Adrenal gland (tissue), 12 donors: ENCODE measurements around the gene VAMP8. TPM values are rescaled to one million over a fixed set of nuclear protein-coding genes. Genes with fewer than 3 reads are reported as not detected.
"Not testable (repeated sequence)": the region's sequence is repeated elsewhere in the genome, so short reads cannot be mapped to it uniquely, and the experiment has no call there.

Source experiments
- DNase-seq, 7 donors: peaks; one replicate each; pipeline ENCODE4 v3.0.0-alpha.2; 2019 to 2020
- H3K27ac ChIP-seq, 5 donors: fragments of 200-600 bp; sonication (generic) in 4 of 5; 1 replicate in 3 of 5; 2 replicates in 2 of 5; pipeline versions ENCODE4 v1.5.1 to v1.8.0; 2016 to 2020; ENCODE audit warnings: mild to moderate bottlenecking in 1 of 5
- H3K27me3 ChIP-seq: fragments of 200-600 bp; 2 replicates; pipeline ENCODE4 v1.8.0; 2021
- H3K36me3 ChIP-seq, 2 donors: fragments of 200-600 bp; replicated peaks in 1 of 2; 1 replicate in 1 of 2; 2 replicates in 1 of 2; pipeline versions ENCODE4 v1.5.1 to v1.8.0; 2018 to 2022
- H3K4me1 ChIP-seq, 2 donors: fragments of 200-600 bp; replicated peaks in 1 of 2; 1 replicate in 1 of 2; 2 replicates in 1 of 2; pipeline versions ENCODE4 v1.5.1 to v1.8.0; 2018 to 2021
- H3K4me3 ChIP-seq, 4 donors: fragments of 200-600 bp; sonication (generic) in 3 of 4; one replicate each; pipeline ENCODE4 v1.5.1; 2016 to 2018
- H3K9me3 ChIP-seq, 3 donors: fragments of 200-600 bp; sonication (generic) in 1 of 3; replicated peaks in 1 of 3; 1 replicate in 2 of 3; 2 replicates in 1 of 3; pipeline versions ENCODE4 v1.5.1 to v1.8.0; 2016 to 2021
- CTCF ChIP-seq, 6 experiments: fragments of 450-650 bp in 4 of 6; fragments of 200-600 bp in 2 of 6; sonication (generic) in 1 of 6; IDR thresholded peaks; 1 replicate in 5 of 6; 2 replicates in 1 of 6; pipeline versions ENCODE4 v1.5.1 to v1.8.0; 2016 to 2021; ENCODE audit warnings: antibody characterized with exemption in 6 of 6, mild to moderate bottlenecking in 2 of 6, moderate library complexity in 1 of 6
- POLR2A ChIP-seq, 2 donors: fragments of 450-650 bp; IDR thresholded peaks; one replicate each; pipeline ENCODE4 v1.6.1; 2017; ENCODE audit warnings: antibody characterized with exemption in 2 of 2, mild to moderate bottlenecking in 2 of 2, moderate library complexity in 1 of 2
- WGBS, 4 donors: extraction: QIAGEN DNeasy Blood & Tissue Kit in 2 of 4; methylation state at CpG; one replicate each; pipeline versions ENCODE4 v1.1.5 to v1.1.7; 2013 to 2017; 5-methylcytosine and 5-hydroxymethylcytosine counted together
- intact Hi-C, 2 donors: fragments of 100-400 bp; cut with DNase I; formaldehyde crosslinking; loops; one replicate each; pipeline versions ENCODE4 v1.14.1 to v1.15.0; 2022 to 2023
- polyA plus RNA-seq, 3 donors: library from polyadenylated mRNA; stranded (reverse); fragments of 200-250 nt in 2 of 3; fragments of 350-450 nt in 1 of 3; fragmentation: Illumina TruSeq in 1 of 3; extraction: RNeasy Lipid Tissue Mini Kit (QIAGEN cat#74804) in 1 of 3; gene quantifications; one replicate each; pipeline ENCODE4 v1.2.3, GENCODE V29; 2013 to 2014
- total RNA-seq, 9 donors: library from RNA; depleted of rRNA in 4 of 9; stranded (reverse); fragments of >200 nt in 4 of 9; fragments of 120-200 nt in 1 of 9; fragmentation: NEBNext Ultra II Directional in 1 of 9; extraction: Animal tissue kit (Norgen Biotek cat#: 25700) in 1 of 9; gene quantifications; one replicate each; pipeline versions ENCODE4 v1.1.0 to v1.2.4, GENCODE V29; 2013 to 2023
- donor health status: healthy with polysubstance abuse.
- donor health status: Bipolar disorder and iron deficiency.
- donor health status: DM: yes; HTN: yes; CAD: no.
- donor health status: DM: no; HTN: no; CAD: no.
- donor health status: DM: no; HTN: no; CAD: no.
- donor health status: DM: yes; HTN: yes; CAD: no.

The VAMP8 gene
- total and polyA plus RNA-seq, 12 donors: 8.0 to 108 (median 48.5) TPM

DNA sequence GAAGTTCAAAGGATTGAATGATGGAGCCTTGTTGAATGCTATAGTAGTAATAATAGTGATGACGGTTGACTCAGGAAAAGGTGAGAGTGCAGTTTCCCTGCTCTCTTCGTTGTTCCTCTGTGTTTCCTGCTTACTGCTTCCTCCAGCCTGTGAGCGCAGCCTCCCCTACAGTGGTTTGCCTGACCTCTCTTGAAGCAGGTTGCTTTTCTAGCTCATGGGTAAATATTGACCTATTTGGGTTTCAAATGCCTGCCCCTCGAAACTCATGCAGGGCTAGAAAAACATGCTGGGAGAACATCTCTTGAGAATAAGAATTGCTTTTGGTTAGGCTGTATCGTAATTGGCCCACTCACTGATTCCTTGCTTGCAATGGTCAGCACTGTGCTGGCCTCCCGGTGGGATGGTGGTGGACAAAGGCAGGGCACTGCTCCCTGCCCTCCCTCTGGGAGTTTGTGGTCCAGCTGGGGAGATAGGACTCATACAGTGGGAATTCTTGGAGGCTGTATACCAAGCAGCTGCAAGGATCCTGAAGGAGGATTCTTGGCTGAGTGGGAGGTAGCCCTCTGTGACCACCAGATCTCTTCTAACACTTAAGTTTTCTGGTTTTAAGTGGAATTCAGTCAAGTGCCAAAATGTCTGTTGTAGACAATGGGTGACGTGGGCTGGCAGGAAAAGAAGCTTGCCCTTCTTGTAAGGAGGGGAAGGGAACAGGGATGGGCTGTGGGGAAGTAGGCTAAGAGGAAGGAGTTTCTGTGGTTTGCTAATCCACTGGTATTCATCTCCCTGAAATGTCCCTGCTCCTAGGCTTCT lies 12.8 kb downstream of the VAMP8 start:
- intact Hi-C loops: no loop called here
- peak in 4 of 7 donors; percentile 54 to 78 (median 56) for DNase-seq
- no peaks in the 10 kb centered on the region for H3K9me3 ChIP-seq
- no peaks in the 10 kb centered on the region for H3K36me3 ChIP-seq
- peak overlapping the region in 4 of 5 donors; percentile 33 to 92 (median 66) for H3K27ac ChIP-seq
- TF ChIP-seq POLR2A (IDR thresholded peaks at IDR 0.05) (no peak), CTCF (IDR thresholded peaks at IDR 0.05) (no peak)
- peaks cover 19 to 74% of the 10 kb centered on the region in 2 donors for H3K4me1 ChIP-seq
- no peak overlapping the region for H3K4me3 ChIP-seq
- H3K27me3 ChIP-seq: no peaks in the 10 kb centered on the region
- 42 to 58% (median 57%) methylated on average over 6 to 7 of the region's 7 CpGs for WGBS, 4 donors

DNA sequence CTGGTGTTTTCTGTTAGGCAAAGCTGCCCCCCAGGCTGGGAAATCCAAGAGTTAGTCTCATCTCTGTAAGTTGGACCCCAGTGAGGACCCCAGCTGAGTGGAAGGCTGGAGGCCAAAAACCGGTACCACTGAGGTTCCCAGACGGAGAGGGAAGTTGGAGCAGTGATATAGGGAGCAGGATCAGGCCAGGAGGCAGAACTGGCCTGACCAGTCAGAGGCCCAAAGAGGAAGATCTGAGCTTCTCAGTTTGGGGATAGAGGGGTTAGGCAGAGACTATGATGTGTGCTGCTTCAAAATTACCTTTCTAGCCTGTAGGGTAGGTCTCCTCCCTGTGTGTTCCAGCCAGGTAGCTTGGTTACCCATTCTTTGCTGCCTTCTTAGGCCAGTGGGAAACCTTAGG lies 13.6 kb downstream of the VAMP8 start:
- DNase-seq: no peak
- peak overlapping the region; percentile 33 to 92 (median 49) for H3K27ac ChIP-seq
- TF ChIP-seq POLR2A (IDR thresholded peaks at IDR 0.05): no peak
- no peak for TF ChIP-seq CTCF (IDR thresholded peaks at IDR 0.05)

DNA sequence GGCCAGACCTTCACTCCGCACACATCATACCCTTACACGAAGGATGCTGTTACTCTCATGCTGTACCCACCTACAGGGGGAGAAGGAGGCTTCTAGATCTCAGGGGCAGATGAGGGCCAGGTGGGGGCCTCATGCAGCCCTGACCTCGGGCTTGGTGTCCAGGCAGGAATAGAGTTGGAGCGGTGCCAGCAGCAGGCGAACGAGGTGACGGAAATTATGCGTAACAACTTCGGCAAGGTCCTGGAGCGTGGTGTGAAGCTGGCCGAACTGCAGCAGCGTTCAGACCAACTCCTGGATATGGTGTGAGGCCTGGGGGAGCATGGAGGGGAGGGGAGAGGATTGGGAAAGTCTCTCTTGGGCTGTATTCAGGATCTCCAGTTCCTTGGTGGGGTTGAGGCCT lies 14.2 kb downstream of the VAMP8 start:
- Histone ChIP-seq H3K4me3 (no peak overlapping the region), H3K27me3 (no peaks in the 10 kb centered on the region), H3K36me3 (no peaks in the 10 kb centered on the region), H3K4me1 (peaks cover 13 to 67% of the 10 kb centered on the region in 2 donors), H3K27ac (peak overlapping the region in 4 of 5 donors; percentile 33 to 92 (median 65)), H3K9me3 (no peaks in the 10 kb centered on the region)
- 58 to 78% (median 66%) methylated on average over 12 of the region's 12 CpGs for WGBS, 4 donors
- TF ChIP-seq CTCF (IDR thresholded peaks at IDR 0.05): no peak
- no peak for TF ChIP-seq POLR2A (IDR thresholded peaks at IDR 0.05)
- intact Hi-C loops: no loop called here
- DNase-seq: peak in 2 of 7 donors; percentile 34 to 39

More for the DNA sequence above, 13.6 kb downstream of the VAMP8 start:
- Histone ChIP-seq H3K36me3 (no peaks in the 10 kb centered on the region), H3K27me3 (no peaks in the 10 kb centered on the region), H3K9me3 (no peaks in the 10 kb centered on the region), H3K4me1 (peaks cover 11 to 66% of the 10 kb centered on the region in 2 donors), H3K4me3 (no peak overlapping the region)
- intact Hi-C loops: no loop called here
- WGBS, 4 donors: 61 to 91% (median 74%) methylated on average over 2 of the region's 2 CpGs

DNA sequence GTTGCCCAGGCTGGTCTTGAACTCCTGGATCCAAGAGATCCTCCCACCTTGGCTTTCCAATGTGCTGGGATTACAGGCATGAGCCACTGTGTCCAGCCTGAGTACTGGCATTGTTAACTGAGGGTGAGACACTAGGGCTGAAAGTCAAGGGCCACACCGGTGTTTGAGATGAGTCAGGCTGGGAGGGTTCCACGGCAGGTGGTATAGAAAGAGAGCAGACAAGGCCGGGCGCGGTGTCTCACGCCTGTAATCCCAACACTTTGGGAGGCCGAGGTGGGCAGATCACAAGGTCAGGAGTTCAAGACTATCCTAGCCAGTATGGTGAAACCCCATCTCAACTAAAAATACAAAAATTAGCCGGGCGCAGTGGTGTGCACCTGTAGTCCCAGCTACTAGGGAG lies 14.9 kb downstream of the VAMP8 start:
- intact Hi-C loops, H3K9me3 ChIP-seq, H3K36me3 ChIP-seq, DNase-seq, H3K27me3 ChIP-seq, H3K4me3 ChIP-seq: not testable (repeated sequence)
- WGBS, 4 donors: 90 to 93% (median 91%) methylated on average over 6 to 9 of the region's 9 CpGs
- H3K4me1 ChIP-seq: peaks cover 15 to 66% of the 10 kb centered on the region in 2 donors
- peak overlapping the region in 2 of 5 donors; percentile 88 to 92 for H3K27ac ChIP-seq
